HCEC 1CT (cell line): ENCODE data around the gene TNFAIP8.

ENCODE experiments used
- DNase-seq: peaks from one replicate; pipeline ENCODE4 v3.0.0-alpha.2; 2017

TNFAIP8 gene

DNA sequence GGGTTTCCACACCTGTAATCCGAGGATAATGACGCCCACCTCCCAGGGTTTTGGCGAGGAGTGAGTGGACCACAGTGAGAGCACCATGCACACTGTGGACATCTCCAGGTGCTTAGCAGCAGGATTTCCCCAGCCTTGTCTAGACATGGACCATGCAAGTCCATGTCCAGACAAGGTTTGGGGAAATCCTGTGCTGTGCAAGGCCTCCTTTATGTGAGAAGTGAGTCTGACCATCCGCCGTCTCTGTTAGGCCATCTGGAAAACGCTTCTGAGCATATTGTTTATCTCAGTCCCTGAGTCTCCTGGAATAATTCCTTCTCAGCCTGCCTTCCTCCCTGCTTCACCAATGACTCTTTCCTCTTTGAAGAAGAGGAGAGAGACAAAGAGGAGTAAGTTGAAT is 26.2 kb upstream of the TNFAIP8 start:
- DNase-seq: no peak

DNA sequence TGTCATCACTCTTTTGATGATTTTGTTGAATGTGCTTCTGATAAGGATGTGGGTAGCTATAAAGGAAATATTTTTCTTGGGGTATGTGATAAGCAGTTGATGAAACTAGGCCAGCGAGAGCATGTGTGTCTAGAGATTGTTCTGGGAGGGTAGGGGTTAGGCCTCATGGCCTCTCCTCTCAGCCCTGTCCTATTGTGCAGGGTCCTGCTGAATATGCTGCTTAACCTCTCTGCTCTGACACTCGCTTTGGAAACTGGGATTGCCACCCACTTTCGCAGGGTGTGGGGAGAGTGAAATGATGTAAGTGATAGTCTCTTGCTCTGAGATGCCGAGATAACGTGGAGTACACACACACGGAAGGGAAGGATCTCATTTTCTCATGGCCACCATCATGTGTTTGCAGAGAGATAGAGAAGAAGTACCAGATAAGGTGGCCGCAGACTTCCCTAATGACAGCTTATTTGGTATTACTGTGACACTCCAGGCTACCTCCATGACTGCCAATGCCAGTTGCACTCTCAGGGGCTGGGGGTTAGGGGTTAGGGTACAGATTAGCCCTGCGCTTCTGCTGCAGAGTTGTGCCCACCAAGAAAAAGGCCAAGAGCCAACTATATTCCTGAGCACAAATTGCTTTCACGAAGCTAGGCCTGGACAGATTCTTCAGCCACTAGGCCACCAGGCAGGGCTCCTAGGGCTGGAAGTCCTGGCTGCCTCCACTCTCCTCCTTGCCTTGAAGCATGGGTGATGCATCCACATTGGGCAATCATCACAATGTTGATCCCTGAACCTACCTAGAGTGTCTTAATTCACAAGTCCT is 25.2 kb upstream of the TNFAIP8 start:
- no peak for DNase-seq

DNA sequence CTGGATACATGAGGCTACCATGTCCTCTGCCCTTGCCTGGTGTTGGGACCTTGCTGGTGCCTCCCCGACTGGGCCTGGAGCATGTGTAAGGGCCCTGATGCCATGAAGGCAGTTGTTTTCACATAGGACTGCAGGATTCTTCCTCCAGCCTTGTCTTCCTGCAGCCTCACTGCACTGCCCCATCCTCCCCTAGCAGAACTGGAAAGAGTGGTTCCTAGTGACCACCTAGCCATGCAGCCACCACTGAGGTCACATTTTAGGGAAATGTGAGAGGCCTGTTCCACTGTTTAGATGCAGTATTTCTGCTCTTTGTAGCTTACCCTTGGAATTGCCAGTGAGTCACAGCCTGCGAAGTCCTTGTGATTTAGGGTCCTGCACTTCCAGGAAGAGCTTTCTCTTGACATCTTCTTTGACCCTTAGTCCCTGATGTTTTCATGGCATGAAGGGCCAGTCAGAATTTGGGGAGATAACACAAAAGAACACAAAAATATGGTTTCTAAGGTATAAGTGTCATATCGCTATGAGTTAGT is 24.2 kb upstream of the TNFAIP8 start:
- no peak for DNase-seq

DNA sequence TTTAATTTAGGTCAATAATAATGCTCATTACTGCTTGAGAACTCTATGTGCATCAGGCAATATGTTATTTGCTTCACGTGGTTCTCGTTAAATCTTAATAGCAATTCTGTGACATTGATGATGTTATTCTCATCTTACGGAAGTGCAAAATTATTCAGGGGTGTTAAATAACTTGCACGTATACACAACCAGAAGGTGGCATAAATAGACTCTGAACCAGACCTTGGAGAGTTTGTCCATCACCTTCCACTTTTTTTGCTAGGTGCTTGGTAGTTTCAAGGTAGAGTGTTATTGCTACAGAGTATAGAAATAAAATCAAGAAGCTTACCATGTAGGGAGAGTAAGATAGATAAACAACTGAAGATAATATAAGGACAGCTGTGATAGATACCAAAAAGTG is 23.6 kb upstream of the TNFAIP8 start:
- DNase-seq: no peak

DNA sequence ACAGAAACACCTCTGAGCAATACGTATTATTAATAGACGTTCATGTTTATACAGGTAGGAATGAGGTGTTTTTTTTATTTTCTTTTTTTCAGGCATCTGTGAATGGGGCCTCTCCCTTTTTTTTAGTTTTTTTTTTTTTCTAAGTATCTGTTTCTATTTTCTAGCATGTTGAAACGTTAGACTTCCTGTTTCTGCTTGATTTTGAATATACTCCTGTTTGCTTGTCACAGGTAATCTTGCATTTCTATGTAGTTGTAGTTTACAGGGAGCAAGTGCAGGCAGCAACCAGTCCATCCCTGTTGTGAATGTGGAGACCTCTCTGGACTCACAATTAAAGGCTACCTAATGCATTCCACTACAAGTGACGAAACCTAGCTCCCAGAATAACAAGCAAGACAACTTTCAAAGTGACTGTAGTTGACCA is 22.8 kb upstream of the TNFAIP8 start:
- no peak for DNase-seq

DNA sequence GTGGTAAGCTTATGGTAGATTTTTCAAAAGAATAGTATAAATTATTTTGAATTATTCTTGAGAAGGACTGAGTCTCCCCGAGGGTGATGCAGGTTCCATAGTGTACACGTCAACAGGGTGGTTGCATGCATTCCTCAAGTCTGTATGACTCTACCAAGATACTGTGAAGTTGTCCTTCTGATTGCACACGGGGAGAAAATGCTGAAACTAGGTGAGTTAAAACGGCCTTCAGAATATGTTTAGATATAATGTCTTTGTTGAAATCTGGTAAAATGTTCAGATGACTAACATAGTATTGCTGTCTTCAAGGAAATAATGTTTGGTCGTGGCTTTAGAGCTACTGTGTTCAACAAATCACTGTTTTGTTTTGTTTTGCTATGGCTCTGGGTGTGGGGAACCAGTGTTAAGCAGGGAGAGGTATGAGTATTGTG is 22.4 kb upstream of the TNFAIP8 start:
- no peak for DNase-seq

DNA sequence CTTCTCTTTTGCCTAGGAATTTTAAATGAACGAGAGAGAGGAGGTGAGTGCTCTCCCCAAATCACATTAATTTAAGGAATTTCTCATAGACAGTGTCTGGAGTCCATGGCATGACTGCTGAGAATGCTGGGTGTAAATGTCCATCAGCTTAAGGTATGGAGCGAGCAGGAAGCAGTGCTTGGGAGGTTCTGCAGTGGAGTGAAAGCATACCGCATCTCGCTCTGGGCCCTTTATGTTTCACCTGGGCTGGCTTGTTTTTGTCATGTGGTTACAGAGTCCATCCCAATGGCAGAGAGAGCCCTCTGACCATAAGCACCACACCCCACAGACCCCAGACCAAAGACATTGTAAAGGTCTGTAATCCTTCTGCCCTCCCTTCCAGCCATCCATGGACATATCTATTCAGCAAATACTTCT is 20.6 kb upstream of the TNFAIP8 start:
- no peak for DNase-seq

DNA sequence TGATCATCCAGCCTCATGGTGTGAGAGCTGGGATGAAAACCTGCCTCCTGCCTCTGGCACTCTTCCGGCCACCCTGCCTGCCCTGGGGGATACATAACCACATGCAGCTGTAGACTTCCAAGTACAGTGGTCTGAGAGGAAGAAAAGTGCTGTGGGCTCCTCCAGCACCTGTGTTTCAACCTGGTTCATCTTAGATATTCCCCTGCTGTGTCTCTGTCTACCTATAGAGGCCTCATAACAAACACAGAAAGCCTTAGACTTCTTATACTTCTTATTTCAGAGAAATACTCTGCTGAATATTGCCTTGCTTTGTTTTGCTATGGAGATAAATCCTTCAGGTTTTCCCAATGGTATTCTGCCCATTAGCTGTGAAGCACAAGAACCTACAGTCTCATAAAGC is 19.6 kb upstream of the TNFAIP8 start:
- no peak for DNase-seq

DNA sequence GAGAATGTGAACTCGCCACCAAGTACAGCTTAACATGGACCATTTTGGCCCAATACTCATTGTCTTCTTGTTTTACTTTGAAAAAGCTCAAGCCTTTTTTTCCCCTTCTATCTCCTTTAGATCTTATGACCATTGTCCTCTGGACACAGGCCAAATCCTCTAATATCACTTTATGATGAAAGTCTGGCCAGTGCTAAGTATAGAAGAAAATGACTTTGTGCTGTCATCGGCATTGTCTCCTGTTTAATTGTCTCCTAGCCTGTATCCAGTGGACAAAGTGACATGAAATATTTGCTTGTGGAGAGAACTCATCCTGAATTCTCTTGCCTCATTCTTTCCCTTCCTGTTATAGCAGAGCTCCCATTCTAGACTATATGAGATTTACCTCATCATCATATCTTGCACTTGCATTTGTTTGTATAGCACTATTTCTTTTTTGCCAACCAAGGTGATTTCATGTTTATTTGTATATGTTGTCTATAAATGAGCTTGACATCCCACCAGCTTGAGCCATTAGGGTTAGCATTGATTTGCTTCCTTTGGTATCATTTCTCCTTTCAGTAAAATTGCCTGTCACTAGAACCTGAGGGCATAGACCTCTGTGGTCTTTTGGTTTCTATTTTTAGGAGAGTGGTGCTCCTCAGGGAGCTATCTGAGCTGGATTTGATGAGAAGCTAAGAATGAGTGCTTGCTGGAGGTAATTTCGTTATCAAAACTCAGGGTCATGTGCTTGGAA is 18.8 kb upstream of the TNFAIP8 start:
- no peak for DNase-seq

DNA sequence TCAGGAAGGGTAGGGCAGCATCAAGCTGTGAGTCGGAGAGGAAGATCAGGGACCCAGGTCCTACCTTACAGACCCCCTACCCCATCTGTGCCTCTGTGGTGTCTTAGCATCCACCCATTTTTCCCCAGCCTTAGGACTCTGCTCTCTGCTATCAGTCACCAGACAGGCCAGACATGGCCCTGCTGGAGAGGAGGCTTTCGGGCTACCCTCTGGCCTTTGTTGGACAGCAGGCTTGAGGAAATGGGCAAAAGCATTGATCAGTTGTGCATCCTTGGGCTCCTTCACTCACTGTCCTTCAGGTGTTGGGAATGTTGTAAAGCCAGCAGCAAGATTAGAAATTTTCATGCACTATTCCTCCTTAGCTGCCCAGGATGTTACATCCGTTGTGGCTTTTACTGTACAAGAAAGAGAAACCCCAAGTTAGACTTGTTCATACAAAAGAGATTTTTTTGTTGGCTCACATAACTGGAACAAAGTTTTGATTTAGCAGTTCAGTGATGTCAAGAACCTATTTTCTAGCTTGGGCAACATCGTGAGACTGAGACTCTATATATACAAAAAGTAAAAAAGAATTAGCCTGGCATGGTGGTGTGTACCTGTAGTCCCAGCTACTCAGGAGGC is 17.4 kb upstream of the TNFAIP8 start:
- no peak for DNase-seq

DNA sequence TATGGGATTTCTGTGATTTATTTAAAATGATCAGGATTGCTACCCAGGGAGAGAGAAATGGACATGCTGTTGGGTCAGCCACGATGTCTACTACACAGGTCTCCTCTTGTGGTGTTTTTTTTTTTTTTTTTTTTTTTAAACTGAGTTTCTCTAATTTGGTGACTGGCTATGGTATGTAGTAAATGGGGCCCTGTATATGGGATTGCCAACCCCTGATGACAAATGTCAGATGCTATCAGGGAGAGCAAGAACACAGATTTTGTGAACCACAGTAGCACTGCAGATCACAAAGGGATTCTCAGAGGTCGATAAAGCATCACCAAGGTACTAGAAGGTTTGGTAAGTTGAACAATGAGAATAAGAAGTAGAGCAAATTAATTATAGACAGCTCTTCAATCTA is 16.5 kb upstream of the TNFAIP8 start:
- no peak for DNase-seq

DNA sequence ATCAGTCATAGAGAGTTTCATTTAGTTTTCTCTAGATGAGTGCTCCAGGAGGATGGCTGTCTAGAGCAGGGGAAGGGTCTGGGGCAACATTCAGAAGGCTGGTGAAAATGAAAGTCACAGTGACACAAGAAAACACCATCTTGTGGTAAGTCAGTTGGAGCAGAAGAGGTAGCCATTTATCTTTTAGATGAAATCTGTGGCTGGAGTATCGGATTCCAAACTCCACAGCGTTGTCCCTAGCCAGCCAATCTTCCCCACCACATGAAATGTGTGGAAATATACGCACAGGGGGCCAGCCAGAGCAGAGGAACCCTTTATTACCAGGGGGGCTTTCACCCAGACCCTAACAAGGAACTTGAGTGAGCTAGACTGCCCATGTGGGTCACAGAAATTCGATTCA is 15.9 kb upstream of the TNFAIP8 start:
- no peak for DNase-seq

DNA sequence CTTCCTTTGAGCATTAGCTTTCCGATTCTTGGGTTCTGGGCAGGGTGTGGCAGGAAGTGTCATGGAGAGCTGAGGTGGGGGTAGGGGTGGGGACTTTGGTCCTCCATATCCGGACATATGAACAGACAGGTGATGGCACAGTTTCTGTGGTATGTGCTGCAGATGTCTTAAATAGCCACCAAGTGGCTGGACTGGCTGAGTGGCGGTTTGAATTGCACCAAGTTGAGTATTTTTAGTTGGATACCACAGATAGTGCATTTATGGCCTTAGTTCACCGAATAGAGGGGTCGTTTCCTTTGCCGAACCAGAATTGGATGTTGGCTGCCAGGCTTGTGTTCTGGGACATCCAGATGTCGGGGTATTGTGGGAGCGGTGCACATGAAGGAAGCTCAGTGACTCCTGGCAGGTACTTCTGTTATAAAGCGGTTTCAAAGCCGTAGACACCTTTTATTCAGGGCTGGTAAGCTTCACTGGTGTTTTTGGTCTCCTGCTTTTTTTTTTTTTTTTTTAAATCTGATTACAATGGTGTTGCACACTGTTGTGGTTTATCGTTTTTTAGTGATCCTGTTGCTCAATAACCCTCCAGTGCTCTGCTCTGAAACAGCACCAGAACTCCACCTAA is 15.1 kb upstream of the TNFAIP8 start:
- DNase-seq: no peak

DNA sequence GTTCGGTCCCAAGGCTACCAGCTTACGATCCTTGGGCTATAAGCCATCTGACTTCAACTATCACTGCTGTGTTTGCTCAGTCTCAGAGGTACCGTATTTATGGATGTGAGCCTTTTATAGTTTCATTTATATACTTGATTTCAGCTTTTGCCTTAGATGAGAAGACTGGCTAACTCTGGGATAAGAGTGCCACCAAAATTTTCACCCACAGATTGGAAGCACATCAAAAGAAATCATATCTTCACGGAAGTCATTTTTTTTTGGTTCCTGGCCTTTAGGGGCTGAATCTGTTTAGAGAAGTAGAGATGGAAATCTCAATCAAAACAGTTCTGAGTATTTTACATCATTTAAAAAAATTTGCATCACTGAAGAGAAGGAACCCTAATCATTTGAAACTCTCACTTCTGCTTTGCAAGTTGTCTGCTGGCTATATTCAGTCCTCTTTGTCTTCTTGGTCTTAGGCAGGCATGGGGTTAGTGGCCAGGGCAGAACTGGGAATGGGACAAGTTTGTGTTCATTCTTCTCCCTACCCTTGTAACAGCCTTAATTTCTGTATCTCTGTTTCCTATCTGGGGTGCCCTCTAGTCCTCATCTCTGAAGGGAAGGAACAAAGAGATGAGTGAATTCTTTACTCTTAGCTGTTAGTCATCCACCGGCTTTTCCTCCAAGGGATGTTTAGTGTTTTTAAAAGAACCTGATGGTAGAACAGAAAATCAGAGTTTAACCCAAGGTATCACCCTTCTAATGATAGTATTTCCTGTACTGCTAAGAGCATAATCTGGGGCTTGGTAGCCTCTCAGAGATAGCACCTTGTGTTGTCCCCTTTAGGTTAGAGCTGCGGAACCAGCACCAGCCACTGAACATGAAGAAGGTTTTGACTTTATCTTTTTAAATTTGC is 14.1 kb upstream of the TNFAIP8 start:
- DNase-seq: no peak

DNA sequence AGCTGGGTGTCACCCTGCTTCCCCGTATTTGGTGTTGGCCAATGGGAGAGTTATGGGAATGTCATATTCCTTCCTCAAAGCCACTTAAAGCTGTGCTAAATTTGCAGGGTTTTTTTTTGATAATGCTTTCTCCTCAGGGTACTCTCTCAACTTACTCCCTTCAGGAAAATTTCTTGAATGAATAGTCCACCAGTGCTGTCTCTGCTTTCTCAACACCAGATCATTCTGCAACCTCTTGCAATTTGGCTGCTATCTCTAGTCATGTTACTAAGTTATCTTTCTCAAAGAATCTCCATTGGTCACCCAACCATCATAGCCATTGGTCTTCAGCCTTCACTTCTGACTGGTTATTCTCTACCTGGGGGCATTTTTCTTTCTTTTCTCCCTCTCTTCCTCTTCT is 13.4 kb upstream of the TNFAIP8 start:
- no peak for DNase-seq

DNA sequence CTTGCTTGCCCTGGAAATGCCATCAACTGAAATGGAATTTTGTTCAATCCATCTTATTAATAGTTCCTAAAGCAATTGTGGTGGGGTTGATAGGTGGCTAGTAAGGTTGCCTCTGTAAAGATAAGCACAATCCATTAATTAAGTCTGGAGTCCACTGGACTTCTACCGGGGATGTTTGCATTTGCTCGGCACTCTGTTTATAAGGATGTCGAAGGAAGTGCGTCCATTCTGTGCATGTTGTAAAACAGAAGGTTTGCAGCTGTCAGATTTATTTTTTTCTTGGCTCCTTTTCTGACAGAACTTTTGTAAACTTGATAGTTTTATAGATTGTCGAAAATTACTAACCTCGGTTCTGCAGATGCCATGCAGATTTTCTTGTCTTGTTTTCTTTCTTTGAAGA is 12.8 kb upstream of the TNFAIP8 start:
- DNase-seq: peak; percentile 56

DNA sequence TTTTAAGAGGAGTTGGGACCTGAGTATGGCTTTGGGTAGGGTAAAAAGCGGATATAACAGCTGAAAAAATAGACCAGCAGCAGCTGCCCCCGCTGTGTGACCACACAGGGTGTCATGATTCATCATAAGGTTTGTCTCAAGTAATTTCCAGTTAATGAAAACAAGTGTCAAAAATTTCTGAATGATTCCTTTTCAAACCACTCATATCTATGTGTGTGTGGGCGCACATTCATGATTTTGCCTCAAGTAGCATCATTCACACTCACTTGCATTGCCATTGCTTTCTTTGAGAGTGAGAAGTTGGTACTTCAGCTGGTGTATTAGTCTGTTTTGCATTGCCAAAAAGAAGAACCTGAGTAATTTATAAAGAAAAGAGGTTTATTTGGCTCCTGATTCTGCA is 12.1 kb upstream of the TNFAIP8 start:
- DNase-seq: peak; percentile 74

DNA sequence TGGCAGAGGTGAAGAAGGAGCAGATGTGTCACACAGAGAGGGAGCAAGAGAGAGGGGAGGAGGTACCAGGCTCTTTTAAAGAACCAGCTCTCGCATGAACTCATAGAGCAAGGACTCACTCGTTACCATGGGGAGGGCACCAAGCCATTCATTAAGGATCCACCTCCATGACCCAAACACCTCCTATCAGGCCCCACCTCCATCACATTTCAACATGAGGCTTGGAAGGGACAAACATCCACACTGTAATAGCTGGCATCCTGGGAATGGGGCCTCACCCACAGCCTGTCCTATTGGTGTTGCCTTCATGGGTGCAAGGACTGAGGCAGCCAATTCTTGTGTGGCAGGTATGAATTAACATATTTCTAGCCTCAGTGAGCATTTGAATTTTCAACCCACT is 11.6 kb upstream of the TNFAIP8 start:
- no peak for DNase-seq

DNA sequence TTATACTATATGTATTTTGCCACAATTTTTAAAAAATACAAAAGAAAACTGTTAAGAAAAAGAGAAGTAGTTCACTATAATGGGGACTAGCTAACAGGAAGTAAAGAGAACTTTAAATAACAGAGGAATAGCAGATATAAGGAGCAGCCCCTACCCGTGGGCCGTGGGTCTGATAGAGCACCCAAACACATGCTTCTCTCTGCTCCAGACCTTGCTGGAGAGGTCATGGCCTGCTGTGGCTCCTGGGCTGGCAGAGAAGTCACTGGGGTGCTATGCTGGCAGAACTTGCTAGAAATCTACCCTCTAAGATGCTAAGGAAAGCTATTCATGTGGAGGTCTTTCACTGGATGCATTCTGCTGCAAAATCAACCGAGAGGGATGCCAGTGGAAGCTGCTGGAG is 10.0 kb upstream of the TNFAIP8 start:
- DNase-seq: no peak

DNA sequence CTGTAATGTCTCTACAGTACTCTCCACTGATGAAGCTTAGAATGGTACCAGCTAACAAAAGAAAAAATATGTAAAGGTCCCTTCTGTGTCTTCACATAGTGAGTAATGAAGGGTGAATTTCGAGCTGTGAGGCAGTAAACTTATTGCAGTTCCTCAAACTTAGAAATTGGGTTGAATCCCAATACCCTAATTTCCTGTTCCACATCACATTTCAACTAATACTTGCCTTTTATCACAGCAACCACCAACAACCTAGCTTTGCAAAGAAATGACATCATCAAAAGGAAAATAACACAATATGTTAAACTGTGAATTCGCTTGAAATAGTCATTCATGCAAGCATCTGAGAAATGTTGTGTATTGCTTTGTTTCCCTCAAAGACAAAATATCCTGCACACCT is 9.4 kb upstream of the TNFAIP8 start:
- no peak for DNase-seq

DNA sequence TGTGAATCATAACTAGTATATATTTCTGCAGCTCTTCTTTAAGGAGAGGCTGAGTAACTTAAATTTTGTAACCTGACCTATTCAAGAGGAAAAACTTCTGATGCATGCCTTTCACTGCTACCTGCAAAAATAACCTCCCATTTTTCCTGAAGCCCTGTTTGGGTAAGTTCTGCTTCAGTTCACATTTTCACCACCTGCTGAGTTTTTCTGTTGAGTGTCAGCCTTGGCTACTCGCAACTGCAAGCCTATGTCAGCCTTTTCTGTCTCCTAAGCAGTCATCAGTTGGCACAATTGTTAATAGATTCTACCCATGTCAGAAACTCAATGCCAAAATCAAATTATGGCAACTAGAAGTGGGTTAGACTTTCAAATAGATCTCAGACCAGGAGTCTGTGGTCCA is 8.2 kb upstream of the TNFAIP8 start:
- no peak for DNase-seq

DNA sequence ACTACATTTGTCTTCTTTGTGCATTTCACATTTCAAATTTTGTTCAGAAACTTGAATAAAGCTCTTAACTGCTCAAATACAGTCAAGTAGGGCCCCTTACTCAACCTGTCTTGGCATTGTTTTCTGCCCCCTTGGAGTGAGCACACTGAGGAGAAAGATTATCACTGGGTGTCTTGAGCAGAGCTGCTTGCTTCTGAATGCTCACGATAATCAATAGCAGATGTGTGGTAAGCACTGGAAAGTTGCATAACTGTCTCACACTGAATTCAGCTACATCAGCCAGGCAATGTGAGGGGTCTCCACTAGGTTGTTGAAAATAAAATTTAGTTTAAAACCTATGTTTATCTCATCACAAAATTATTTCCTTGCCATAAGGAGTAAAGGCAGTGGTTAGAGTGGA is 7.8 kb upstream of the TNFAIP8 start:
- DNase-seq: peak; percentile 47
